Germinal center (tissue), 1 donor: ENCODE measurements around the gene OBSL1.

Experiments used
- DNase-seq: peaks from one replicate; pipeline ENCODE4 v3.0.0; 2012; ENCODE audit warnings: mixed read lengths, low spot score

Gene OBSL1

GRCh38 chr2:219571311-219572236, at the start of gene OBSL1:
Gene OBSL1 (minus strand): TSS chr2:219571539. CDS start chr2:219571232, 307 bp downstream.
- DNase-seq = no peak

- no peak for DNase-seq
Measured at GRCh38 chr2:219620546-219620945, 49.2 kb upstream of the OBSL1 start.

- DNase-seq = no peak
Measured at GRCh38 chr2:219619235-219619634, 47.9 kb upstream of the OBSL1 start.

- DNase-seq = no peak
Measured at GRCh38 chr2:219618733-219619122, 47.4 kb upstream of the OBSL1 start.

GRCh38 chr2:219616550-219616949, 45.2 kb upstream of the OBSL1 start:
- DNase-seq = no peak

GRCh38 chr2:219615894-219616293, 44.6 kb upstream of the OBSL1 start:
- DNase-seq = no peak

GRCh38 chr2:219615036-219615435, 43.7 kb upstream of the OBSL1 start:
- DNase-seq = no peak

- DNase-seq = no peak
Measured at GRCh38 chr2:219614076-219614860, 42.9 kb upstream of the OBSL1 start.

- no peak for DNase-seq
Measured at GRCh38 chr2:219613461-219614070, 42.2 kb upstream of the OBSL1 start.

GRCh38 chr2:219612577-219613286, 41.4 kb upstream of the OBSL1 start:
- DNase-seq = peak; percentile 68

GRCh38 chr2:219611866-219612576, 40.7 kb upstream of the OBSL1 start:
- no peak for DNase-seq

- DNase-seq = no peak
Measured at GRCh38 chr2:219611306-219611705, 40.0 kb upstream of the OBSL1 start.

- DNase-seq = no peak
Measured at GRCh38 chr2:219609149-219609750, 37.9 kb upstream of the OBSL1 start.

GRCh38 chr2:219608399-219608964, 37.1 kb upstream of the OBSL1 start:
- no peak for DNase-seq

- no peak for DNase-seq
Measured at GRCh38 chr2:219607931-219608330, 36.6 kb upstream of the OBSL1 start.

GRCh38 chr2:219605607-219605954, 34.2 kb upstream of the OBSL1 start:
- no peak for DNase-seq

GRCh38 chr2:219603771-219604170, 32.4 kb upstream of the OBSL1 start:
- DNase-seq = peak; percentile 45

GRCh38 chr2:219598308-219599078, 27.2 kb upstream of the OBSL1 start:
- no peak for DNase-seq

- DNase-seq = peak; percentile 93
Measured at GRCh38 chr2:219597552-219598307, 26.4 kb upstream of the OBSL1 start, which contains the start of gene STK11IP. Gene STK11IP (plus strand): TSS chr2:219597857. CDS start chr2:219598120, 263 bp downstream.
